Activated naive CD4-positive, alpha-beta T cell treated with anti-CD3 and anti-CD28 coated beads, Interleukin-2, amount 10 ng/mL, durations not matched to agents 7 days and 5 days (primary cell): Measurements from ENCODE around the gene COMMD3.
"Not testable (repeated sequence)": the region's sequence is repeated elsewhere in the genome, so short reads cannot be mapped to it uniquely, and the experiment has no call there.

Source experiments
- CTCF ChIA-PET: fragments of 350-600 bp; sonication (Branson Sonifier 250); formaldehyde crosslinking; loops from one replicate; lab custom pipeline; 2021; ENCODE audit warnings: antibody characterized with exemption; lab: Charles Lee
- DNase-seq: peaks from one replicate; pipeline ENCODE4 v3.0.0-alpha.2; 2020
- H3K27ac Mint-ChIP-seq: one replicate; pipeline ENCODE4 v1.8.0; 2021; ENCODE audit warnings: mild to moderate bottlenecking, moderate library complexity, mixed read lengths
- H3K27me3 Mint-ChIP-seq: one replicate; pipeline ENCODE4 v1.8.0; 2021; ENCODE audit warnings: mild to moderate bottlenecking, mixed read lengths
- H3K36me3 Mint-ChIP-seq: one replicate; pipeline ENCODE4 v1.8.0; 2021; ENCODE audit warnings: mixed read lengths
- H3K4me1 Mint-ChIP-seq: one replicate; pipeline ENCODE4 v1.8.0; 2021; ENCODE audit warnings: mixed read lengths
- H3K4me3 Mint-ChIP-seq: one replicate; pipeline ENCODE4 v1.8.0; 2021; ENCODE audit warnings: mild to moderate bottlenecking, moderate library complexity, mixed read lengths
- H3K9me3 Mint-ChIP-seq: one replicate; pipeline ENCODE4 v1.8.0; 2021; ENCODE audit warnings: mixed read lengths

The COMMD3 gene

GRCh38 chr10:22316286-22317075, at the start of gene COMMD3:
Gene COMMD3 (plus strand): TSS chr10:22316388. CDS start chr10:22316418, 30 bp downstream.
- peaks cover 15% of the 10 kb centered on the region for H3K36me3 Mint-ChIP-seq
- DNase-seq = peak; percentile 86

GRCh38 chr10:22268503-22268902, 47.7 kb upstream of the COMMD3 start:
- CTCF ChIA-PET = no interaction called here
- DNase-seq = no peak
- H3K27ac Mint-ChIP-seq = no peak overlapping the region
- H3K4me3 Mint-ChIP-seq = no peak overlapping the region
- no peaks in the 10 kb centered on the region for H3K4me1 Mint-ChIP-seq
- H3K9me3 Mint-ChIP-seq = no peaks in the 10 kb centered on the region
- no peaks in the 10 kb centered on the region for H3K36me3 Mint-ChIP-seq
- peaks cover 10% of the 10 kb centered on the region for H3K27me3 Mint-ChIP-seq

More at GRCh38 chr10:22316286-22317075, at the start of gene COMMD3:
- CTCF ChIA-PET = interaction anchor here (1.0 kb wide), 1 partner anchor 58 kb away, joined by 5 read pairs; no protein-coding TSS in a partner anchor
- Mint-ChIP-seq H3K4me1 (peaks cover 42% of the 10 kb centered on the region), H3K4me3 (peak within 1 kb of the TSS; percentile 90), H3K9me3 (no peaks in the 10 kb centered on the region), H3K27ac (peak within 1 kb of the TSS; percentile 92), H3K27me3 (peaks cover 27% of the 10 kb centered on the region)

GRCh38 chr10:22271786-22272185, 44.4 kb upstream of the COMMD3 start:
- Mint-ChIP-seq H3K27me3 (peaks cover 8% of the 10 kb centered on the region), H3K4me1 (no peaks in the 10 kb centered on the region), H3K36me3 (no peaks in the 10 kb centered on the region), H3K4me3 (no peak overlapping the region), H3K9me3 (no peaks in the 10 kb centered on the region), H3K27ac (no peak overlapping the region)
- CTCF ChIA-PET = interaction anchor here (1.2 kb wide), 1 partner anchor 101 kb away, joined by 3 read pairs; no protein-coding TSS in a partner anchor
- no peak for DNase-seq

GRCh38 chr10:22278441-22278782, 37.8 kb upstream of the COMMD3 start:
- H3K27me3 Mint-ChIP-seq = peaks cover 6% of the 10 kb centered on the region
- H3K27ac Mint-ChIP-seq = no peak overlapping the region
- CTCF ChIA-PET = no interaction called here
- H3K9me3 Mint-ChIP-seq = no peaks in the 10 kb centered on the region
- H3K4me3 Mint-ChIP-seq = no peak overlapping the region
- no peak for DNase-seq
- no peaks in the 10 kb centered on the region for H3K36me3 Mint-ChIP-seq
- H3K4me1 Mint-ChIP-seq = no peaks in the 10 kb centered on the region

- Mint-ChIP-seq H3K36me3 (no peaks in the 10 kb centered on the region), H3K4me3 (no peak overlapping the region), H3K27ac (no peak overlapping the region), H3K27me3 (peaks cover 7% of the 10 kb centered on the region), H3K4me1 (no peaks in the 10 kb centered on the region), H3K9me3 (no peaks in the 10 kb centered on the region)
- CTCF ChIA-PET = no interaction called here
- no peak for DNase-seq
These were observed 36.1 kb upstream of the COMMD3 start for GRCh38 chr10:22280078-22280477.

GRCh38 chr10:22285130-22285529, 31.1 kb upstream of the COMMD3 start:
- no peaks in the 10 kb centered on the region for H3K9me3 Mint-ChIP-seq
- no peaks in the 10 kb centered on the region for H3K4me1 Mint-ChIP-seq
- no peak overlapping the region for H3K27ac Mint-ChIP-seq
- DNase-seq = no peak
- H3K36me3 Mint-ChIP-seq = no peaks in the 10 kb centered on the region
- CTCF ChIA-PET = no interaction called here
- H3K27me3 Mint-ChIP-seq = peaks cover 5% of the 10 kb centered on the region
- no peak overlapping the region for H3K4me3 Mint-ChIP-seq

- DNase-seq = no peak
- Mint-ChIP-seq H3K9me3 (no peaks in the 10 kb centered on the region), H3K27ac (no peak overlapping the region), H3K4me3 (no peak overlapping the region), H3K4me1 (no peaks in the 10 kb centered on the region), H3K36me3 (no peaks in the 10 kb centered on the region), H3K27me3 (peaks cover 7% of the 10 kb centered on the region)
- CTCF ChIA-PET = no interaction called here
These were observed 22.3 kb upstream of the COMMD3 start for GRCh38 chr10:22293747-22294404.

- Mint-ChIP-seq H3K36me3 (no peaks in the 10 kb centered on the region), H3K27ac (no peak overlapping the region), H3K4me3 (no peak overlapping the region), H3K9me3 (no peaks in the 10 kb centered on the region), H3K27me3 (peaks cover 7% of the 10 kb centered on the region), H3K4me1 (no peaks in the 10 kb centered on the region)
- DNase-seq = no peak
- CTCF ChIA-PET = no interaction called here
These were observed 21.5 kb upstream of the COMMD3 start for GRCh38 chr10:22294694-22295093.

GRCh38 chr10:22301193-22301592, 15.0 kb upstream of the COMMD3 start:
- no peak overlapping the region for H3K4me3 Mint-ChIP-seq
- no peaks in the 10 kb centered on the region for H3K4me1 Mint-ChIP-seq
- H3K27me3 Mint-ChIP-seq = peaks cover 7% of the 10 kb centered on the region
- no peak overlapping the region for H3K27ac Mint-ChIP-seq
- no peak for DNase-seq
- CTCF ChIA-PET = no interaction called here
- H3K9me3 Mint-ChIP-seq = no peaks in the 10 kb centered on the region
- no peaks in the 10 kb centered on the region for H3K36me3 Mint-ChIP-seq

GRCh38 chr10:22303461-22303860, 12.7 kb upstream of the COMMD3 start:
- H3K4me1 Mint-ChIP-seq = no peaks in the 10 kb centered on the region
- no peaks in the 10 kb centered on the region for H3K36me3 Mint-ChIP-seq
- no peak overlapping the region for H3K27ac Mint-ChIP-seq
- H3K9me3 Mint-ChIP-seq = no peaks in the 10 kb centered on the region
- CTCF ChIA-PET = no interaction called here
- DNase-seq = no peak
- no peaks in the 10 kb centered on the region for H3K27me3 Mint-ChIP-seq
- H3K4me3 Mint-ChIP-seq = no peak overlapping the region

- H3K36me3 Mint-ChIP-seq = no peaks in the 10 kb centered on the region
- peaks cover 5% of the 10 kb centered on the region for H3K4me1 Mint-ChIP-seq
- H3K27me3 Mint-ChIP-seq = peaks cover 1% of the 10 kb centered on the region
- no peak overlapping the region for H3K4me3 Mint-ChIP-seq
- CTCF ChIA-PET = no interaction called here
- DNase-seq = no peak
- H3K27ac Mint-ChIP-seq = no peak overlapping the region
- H3K9me3 Mint-ChIP-seq = no peaks in the 10 kb centered on the region
These were observed 10.5 kb upstream of the COMMD3 start for GRCh38 chr10:22305721-22306120.

GRCh38 chr10:22308390-22308789, 7.8 kb upstream of the COMMD3 start:
- Mint-ChIP-seq H3K27ac (no peak overlapping the region), H3K4me1 (peaks cover 5% of the 10 kb centered on the region), H3K9me3 (no peaks in the 10 kb centered on the region), H3K36me3 (no peaks in the 10 kb centered on the region), H3K27me3 (peaks cover 9% of the 10 kb centered on the region), H3K4me3 (no peak overlapping the region)
- DNase-seq = no peak
- CTCF ChIA-PET = interaction anchor here (0.9 kb wide), 1 partner anchor 11 kb away, joined by 3 read pairs; no protein-coding TSS in a partner anchor

- H3K4me1 Mint-ChIP-seq = peaks cover 5% of the 10 kb centered on the region
- no peaks in the 10 kb centered on the region for H3K36me3 Mint-ChIP-seq
- H3K4me3 Mint-ChIP-seq = no peak overlapping the region
- no peaks in the 10 kb centered on the region for H3K9me3 Mint-ChIP-seq
- CTCF ChIA-PET = no interaction called here
- DNase-seq = no peak
- H3K27me3 Mint-ChIP-seq = peaks cover 10% of the 10 kb centered on the region
- no peak overlapping the region for H3K27ac Mint-ChIP-seq
These were observed 6.8 kb upstream of the COMMD3 start for GRCh38 chr10:22309180-22310000.

GRCh38 chr10:22310012-22310411, 6.2 kb upstream of the COMMD3 start:
- not testable (repeated sequence) for H3K27ac Mint-ChIP-seq, H3K4me1 Mint-ChIP-seq, H3K4me3 Mint-ChIP-seq, DNase-seq, H3K9me3 Mint-ChIP-seq, H3K36me3 Mint-ChIP-seq, H3K27me3 Mint-ChIP-seq
- CTCF ChIA-PET = interaction anchor here (0.6 kb wide), 1 partner anchor 15 kb away, joined by 3 read pairs; no protein-coding TSS in a partner anchor
